GM21723 (cell line): ENCODE measurements around the gene SBNO2.
A peak's percentile ranks its signal among the peaks of the same experiment; 100 is the strongest.
"Not testable (repeated sequence)": the region's sequence is repeated elsewhere in the genome, so short reads cannot be mapped to it uniquely, and the experiment has no call there.

ENCODE experiments used
- ATAC-seq: cut with Tn5 transposase; IDR thresholded peaks from one replicate; pipeline ENCODE4 v1.9.1; 2021; ENCODE audit warnings: mild to moderate bottlenecking, moderate library complexity; ENCODE audit not compliant: unreplicated experiment

Gene SBNO2

GRCh38 chr19:1139126-1139525 lies 34.9 kb downstream of the SBNO2 start:
- ATAC-seq = no peak

GRCh38 chr19:1138121-1138520 lies 35.9 kb downstream of the SBNO2 start:
- no peak for ATAC-seq

GRCh38 chr19:1136621-1137317 lies 37.3 kb downstream of the SBNO2 start:
- no peak for ATAC-seq

- no peak for ATAC-seq
These were observed 37.9 kb downstream of the SBNO2 start for GRCh38 chr19:1136201-1136600.

GRCh38 chr19:1135454-1135853 lies 38.6 kb downstream of the SBNO2 start:
- no peak for ATAC-seq

- ATAC-seq = no peak
These were observed 39.6 kb downstream of the SBNO2 start for GRCh38 chr19:1134431-1134830.

- ATAC-seq = peak; percentile 52
These were observed 40.6 kb downstream of the SBNO2 start for GRCh38 chr19:1133471-1133929.

GRCh38 chr19:1132552-1133383 lies 41.3 kb downstream of the SBNO2 start:
- no peak for ATAC-seq

- peak; percentile 52 for ATAC-seq
These were observed 42.1 kb downstream of the SBNO2 start for GRCh38 chr19:1131718-1132551.

- ATAC-seq = no peak
These were observed 43.0 kb downstream of the SBNO2 start for GRCh38 chr19:1130771-1131717.

GRCh38 chr19:1129535-1129934 lies 44.5 kb downstream of the SBNO2 start:
- ATAC-seq = no peak

- not testable (repeated sequence) for ATAC-seq
These were observed 45.0 kb downstream of the SBNO2 start for GRCh38 chr19:1129084-1129483.

GRCh38 chr19:1128106-1128505 lies 46.0 kb downstream of the SBNO2 start:
- ATAC-seq = no peak

- no peak for ATAC-seq
These were observed 46.9 kb downstream of the SBNO2 start for GRCh38 chr19:1126984-1127760.

GRCh38 chr19:1125601-1126467 lies 48.2 kb downstream of the SBNO2 start:
- no peak for ATAC-seq

- no peak for ATAC-seq
These were observed 50.0 kb downstream of the SBNO2 start for GRCh38 chr19:1123885-1124677.

- no peak for ATAC-seq
These were observed 50.7 kb downstream of the SBNO2 start for GRCh38 chr19:1123381-1123780.

- ATAC-seq = no peak
These were observed 51.1 kb downstream of the SBNO2 start for GRCh38 chr19:1122972-1123363.
